GM12878 (cell line): ENCODE results near the gene RAP1GAP. TPM values are rescaled to one million over a fixed set of nuclear protein-coding genes. Genes with fewer than 3 reads are reported as not detected.

Experiments
- ATAC-seq: fragments of 200-7000 bp; cut with Tn5 transposase; 3 replicates; pipeline ENCODE4 v1.9.1; 2020; ENCODE audit warnings: mild to moderate bottlenecking, moderate library complexity
- BruUV-seq: library from RNA; stranded (reverse); fragments of 400-500 nt; replicated peaks from 2 replicates; lab custom pipeline; 2021; lab: Mats Ljungman, UMichigan
- CTCF ChIA-PET: fragments of 300-600 bp; sonication (Branson Sonifier 250); formaldehyde crosslinking; extraction: SDS; loops from one replicate; lab custom pipeline; 2021; ENCODE audit warnings: inconsistent platforms; lab: Yijun Ruan, JAX
- POLR2A ChIA-PET: fragments of 350-600 bp; formaldehyde crosslinking; extraction: SDS; loops from one replicate; lab custom pipeline; 2021; ENCODE audit warnings: inconsistent platforms; lab: Charles Lee
- RAD21 ChIA-PET: fragments of 300-600 bp; sonication (Branson Sonifier 250); formaldehyde crosslinking; loops from one replicate; lab custom pipeline; 2023; ENCODE audit warnings: antibody characterized with exemption; ENCODE audit not compliant: unreplicated experiment; lab: Charles Lee
- SMC1A ChIA-PET: fragments of 300-600 bp; sonication (Branson Sonifier 250); formaldehyde crosslinking; loops from one replicate; lab custom pipeline; 2023; ENCODE audit not compliant: unreplicated experiment, uncharacterized antibody; lab: Charles Lee
- DNase-seq: peaks from one replicate; pipeline ENCODE4 v3.0.0-alpha.2; 2011; ENCODE audit warnings: low read depth, low spot score
- FAIRE-seq: peaks from 3 replicates; lab custom pipeline; 2011; peaks lifted over from hg19 to GRCh38; lab: Jason Lieb, UNC
- H2AFZ ChIP-seq: 2 replicates; pipeline ENCODE4 v1.6.0; 2011; ENCODE audit warnings: low read depth, low read length, control low read depth; ENCODE audit not compliant: control insufficient read depth
- H3K27ac ChIP-seq: 2 replicates; pipeline ENCODE4 v1.5.1; 2011; ENCODE audit warnings: control low read depth; ENCODE audit not compliant: control insufficient read depth, insufficient read depth
- H3K27me3 ChIP-seq, 2 experiments: replicated peaks in 1 of 2; 2 replicates each; pipeline versions ENCODE4 v1.6.0 to v1.6.1; 2011; ENCODE audit warnings: low read length in 1 of 2; ENCODE audit not compliant: control insufficient read depth in 2 of 2, insufficient read depth in 2 of 2
- H3K36me3 ChIP-seq, 2 experiments: 2 replicates each; pipeline ENCODE4 v1.5.1; 2011; ENCODE audit warnings: low read length in 1 of 2; ENCODE audit not compliant: control insufficient read depth in 2 of 2, insufficient read depth in 2 of 2
- H3K4me1 ChIP-seq: 2 replicates; pipeline ENCODE4 v1.6.1; 2011; ENCODE audit warnings: mild to moderate bottlenecking, low read length, moderate library complexity, mixed read lengths; ENCODE audit not compliant: control insufficient read depth, insufficient read depth
- H3K4me2 ChIP-seq: 2 replicates; pipeline ENCODE4 v1.6.0; 2011; ENCODE audit warnings: control low read depth; ENCODE audit not compliant: control insufficient read depth, insufficient read depth
- H3K4me3 ChIP-seq: fragments of 200-600 bp; sonication (generic); 2 replicates; pipeline ENCODE4 v1.5.1; 2016
- H3K79me2 ChIP-seq: 2 replicates; pipeline ENCODE4 v1.6.0; 2011; ENCODE audit warnings: low read length; ENCODE audit not compliant: control insufficient read depth, insufficient read depth
- H3K9ac ChIP-seq: 2 replicates; pipeline ENCODE4 v1.8.0; 2011; ENCODE audit warnings: low read length, control low read depth, mixed read lengths; ENCODE audit not compliant: control insufficient read depth, insufficient read depth
- H3K9me3 ChIP-seq: replicated peaks from 3 replicates; pipeline ENCODE4 v1.5.1; 2011; ENCODE audit warnings: mild to moderate bottlenecking, low read length; ENCODE audit not compliant: control insufficient read depth, insufficient read depth
- H4K20me1 ChIP-seq: 2 replicates; pipeline ENCODE4 v1.6.0; 2011; ENCODE audit not compliant: control insufficient read depth, insufficient read depth
- CEBPZ ChIP-seq: fragments of 150-350 bp; IDR thresholded peaks from 2 replicates; pipeline ENCODE4 v1.6.1; 2016; ENCODE audit warnings: low read depth, low read length
- CREB1 ChIP-seq: IDR thresholded peaks from 2 replicates; pipeline ENCODE4 v1.6.1; 2012; ENCODE audit warnings: low read depth, mild to moderate bottlenecking, inconsistent platforms
- FOXM1 ChIP-seq: IDR thresholded peaks from 2 replicates; pipeline ENCODE4 v1.6.1; 2012; ENCODE audit warnings: low read depth, mild to moderate bottlenecking, inconsistent platforms, low read length, moderate library complexity
- MLLT1 ChIP-seq: fragments of 450-650 bp; IDR thresholded peaks from 2 replicates; pipeline ENCODE4 v1.6.1; 2016; ENCODE audit warnings: mild to moderate bottlenecking
- NKRF ChIP-seq: fragments of 450-650 bp; conservative IDR thresholded peaks from 2 replicates; pipeline ENCODE4 v1.6.1; 2017; ENCODE audit warnings: mild to moderate bottlenecking, moderate library complexity
- RCOR1 ChIP-seq: conservative IDR thresholded peaks from 2 replicates; pipeline ENCODE4 v1.6.1; 2012; ENCODE audit warnings: low read depth, low read length, improper control_type of control experiment
- SKIL ChIP-seq: fragments of 450-650 bp; IDR thresholded peaks from 2 replicates; pipeline ENCODE4 v1.6.1; 2017; ENCODE audit warnings: mild to moderate bottlenecking, low read depth, inconsistent platforms; ENCODE audit not compliant: poor library complexity, severe bottlenecking
- SMARCA5 ChIP-seq: fragments of 450-650 bp; IDR thresholded peaks from 2 replicates; pipeline ENCODE4 v1.6.1; 2017; ENCODE audit warnings: mild to moderate bottlenecking
- SPI1 ChIP-seq: IDR thresholded peaks from 2 replicates; pipeline ENCODE4 v1.6.1; 2011; ENCODE audit warnings: low read depth, mild to moderate bottlenecking, low read length, moderate library complexity, borderline replicate concordance; ENCODE audit not compliant: insufficient read depth
- TBL1XR1 ChIP-seq: IDR thresholded peaks from 2 replicates; pipeline ENCODE4 v1.6.1; 2012; ENCODE audit warnings: low read depth, low read length, improper control_type of control experiment
- YY1 ChIP-seq: IDR thresholded peaks from 2 replicates; pipeline ENCODE4 v1.6.1; 2011; ENCODE audit warnings: low read depth, mild to moderate bottlenecking, low read length
- ZBED1 ChIP-seq: IDR thresholded peaks from 2 replicates; pipeline ENCODE4 v1.6.1; 2016; ENCODE audit warnings: borderline replicate concordance
- ZSCAN29 ChIP-seq: fragments of 450-650 bp; IDR thresholded peaks from 2 replicates; pipeline ENCODE4 v1.6.1; 2017; ENCODE audit warnings: mild to moderate bottlenecking, moderate library complexity
- WGBS: methylation state at CpG from one replicate; pipeline ENCODE4 v1.1.6; 2016; ENCODE audit warnings: low lambda C conversion rate; ENCODE audit not compliant: insufficient replicate concordance, insufficient coverage; ENCODE audit errors: missing lambda C conversion rate; 5-methylcytosine and 5-hydroxymethylcytosine counted together
- in situ Hi-C: fragments of 300-500 bp; cut with MboI; formaldehyde crosslinking; loops from 9 replicates; pipeline ENCODE4 v1.14.3; 2018; ENCODE audit warnings: mixed read lengths
- intact Hi-C: fragments of 100-400 bp; cut with micrococcal nuclease; formaldehyde crosslinking; loops from one replicate; pipeline ENCODE4 v1.14.2; 2022; ENCODE audit not compliant: unreplicated experiment
- polyA plus RNA-seq, 11 experiments: library from polyadenylated mRNA; depleted of rRNA in 4 of 11; unstranded in 6 of 11; stranded (reverse) in 5 of 11; fragments of >200 nt; fragmentation: Nextera tagmentation in 4 of 11; fragmentation: Illumina TruSeq in 1 of 11; extraction: Ambion mirVana in 4 of 11; extraction: Trizol in 1 of 11; gene quantifications; 1 replicate in 1 of 11; 2 replicates in 10 of 11; pipeline versions ENCODE4 v1.2.1 to v1.2.3, GENCODE V29; 2011 to 2016; ENCODE audit warnings: inconsistent platforms in 2 of 11, missing spikeins in 2 of 11, low read depth in 1 of 11
- total RNA-seq, 4 experiments: library from RNA; depleted of rRNA in 3 of 4; stranded (reverse); fragments of >200 nt in 3 of 4; fragmentation: Illumina TruSeq in 1 of 4; extraction: Trizol in 1 of 4; gene quantifications; 2 replicates each; pipeline versions ENCODE4 v1.2.1 to v1.2.3, GENCODE V29; 2013 to 2021

RAP1GAP gene
- total and polyA plus RNA-seq, 10 of the 15 experiments (the other 5 are each of a cell fraction or from before 2014, with no cell fraction given) = 0.04 to 0.96 (median 0.09) TPM; not detected in 3

GRCh38 chr1:21644348-21644747 lies 24.8 kb downstream of the RAP1GAP start:
- no peaks in the 10 kb centered on the region for H3K36me3 ChIP-seq
- ChIA-PET RAD21 (interaction anchor here (0.7 kb wide), 1 partner anchor 276 kb away, joined by 3 read pairs; no protein-coding TSS in a partner anchor), CTCF (interaction anchor here (0.5 to 1.0 kb wide), 2 partner anchors 15 to 82 kb away, joined by 3 read pairs; no protein-coding TSS in a partner anchor), SMC1A (no interaction called here), POLR2A (no interaction called here)
- intact Hi-C loops (no loop called here), in situ Hi-C loops (no loop called here)
- ATAC-seq (no peak), FAIRE-seq (no peak), DNase-seq (no peak)
- no peak overlapping the region for H3K4me3 ChIP-seq
- no peaks in the 10 kb centered on the region for H3K4me1 ChIP-seq
- H3K4me2 ChIP-seq = no peak overlapping the region
- H3K27me3 ChIP-seq = peaks cover 0 to 2% of the 10 kb centered on the region in 2 experiments; a peak in 2 of 4 replicates
- 52% methylated on average over 10 of the region's 10 CpGs for WGBS
- no TSS peak for BruUV-seq
- no peaks in the 10 kb centered on the region for H3K9me3 ChIP-seq
- TF ChIP-seq SPI1 = no peak
- no peak for TF ChIP-seq CREB1
- TF ChIP-seq TBL1XR1 = no peak
- no peak for TF ChIP-seq YY1
- TF ChIP-seq MLLT1 = no peak
- TF ChIP-seq ZBED1 = no peak
- TF ChIP-seq FOXM1 = no peak
- TF ChIP-seq RCOR1 = no peak
- no peak for TF ChIP-seq ZSCAN29
- no peak for TF ChIP-seq NKRF
- no peak for TF ChIP-seq CEBPZ
- no peak for TF ChIP-seq SMARCA5
- TF ChIP-seq SKIL = no peak
- H3K79me2 ChIP-seq = no peaks in the 10 kb centered on the region
- no peak overlapping the region for H3K27ac ChIP-seq
- no peak overlapping the region for H3K9ac ChIP-seq
- H4K20me1 ChIP-seq = no peaks in the 10 kb centered on the region
- H2AFZ ChIP-seq = no peak overlapping the region
